MM.1S (cell line): ENCODE data around the gene KRTAP9-6.

Experiments used
- DNase-seq: peaks from one replicate; pipeline ENCODE4 v3.0.0-alpha.2; 2015
- H2AFZ ChIP-seq: fragments of 300-600 bp; sonication (generic); 2 replicates; pipeline ENCODE4 v1.6.0; 2016; ENCODE audit warnings: antibody characterized with exemption, low read length
- H3F3A ChIP-seq: fragments of 300-600 bp; sonication (generic); 2 replicates; pipeline ENCODE4 v1.6.1; 2016; ENCODE audit warnings: mild to moderate bottlenecking, antibody characterized with exemption, low read length, moderate library complexity, mixed read lengths; ENCODE audit not compliant: insufficient read depth
- H3K27ac ChIP-seq: fragments of 300-600 bp; sonication (generic); 2 replicates; pipeline ENCODE4 v1.5.1; 2016; ENCODE audit warnings: mild to moderate bottlenecking, low read length
- H3K27me3 ChIP-seq: fragments of 300-600 bp; sonication (generic); replicated peaks from 2 replicates; pipeline ENCODE4 v1.6.0; 2016; ENCODE audit warnings: low read length; ENCODE audit not compliant: insufficient read depth
- H3K36me3 ChIP-seq: fragments of 300-600 bp; sonication (generic); replicated peaks from 2 replicates; pipeline ENCODE4 v1.6.1; 2016; ENCODE audit warnings: mild to moderate bottlenecking, low read length, mixed read lengths; ENCODE audit not compliant: insufficient read depth
- H3K4me1 ChIP-seq: fragments of 300-600 bp; sonication (generic); 2 replicates; pipeline ENCODE4 v1.6.1; 2016; ENCODE audit warnings: low read length, mixed read lengths
- H3K4me2 ChIP-seq: fragments of 300-600 bp; sonication (generic); 2 replicates; pipeline ENCODE4 v1.6.0; 2016; ENCODE audit warnings: low read depth, low read length
- H3K4me3 ChIP-seq: fragments of 300-600 bp; sonication (generic); 2 replicates; pipeline ENCODE4 v1.5.1; 2016; ENCODE audit warnings: low read length, mixed read lengths
- H3K79me2 ChIP-seq: fragments of 300-600 bp; sonication (generic); 2 replicates; pipeline ENCODE4 v1.6.1; 2016; ENCODE audit warnings: mixed run types, low read length, mixed read lengths
- H3K9ac ChIP-seq: fragments of 300-600 bp; sonication (generic); 2 replicates; pipeline ENCODE4 v1.6.1; 2016; ENCODE audit warnings: low read length, mixed read lengths
- H3K9me2 ChIP-seq: fragments of 300-600 bp; sonication (generic); replicated peaks from 2 replicates; pipeline ENCODE4 v1.6.1; 2016; ENCODE audit warnings: mild to moderate bottlenecking, low read length, mixed read lengths; ENCODE audit not compliant: insufficient read depth
- H3K9me3 ChIP-seq: fragments of 300-600 bp; sonication (generic); replicated peaks from 2 replicates; pipeline ENCODE4 v1.6.1; 2016; ENCODE audit warnings: mild to moderate bottlenecking, low read length, mixed read lengths; ENCODE audit not compliant: insufficient read depth
- H4K20me1 ChIP-seq: fragments of 300-600 bp; sonication (generic); 2 replicates; pipeline ENCODE4 v1.6.1; 2016; ENCODE audit warnings: mild to moderate bottlenecking, low read length, moderate library complexity, mixed read lengths; ENCODE audit not compliant: insufficient read depth
- CTCF ChIP-seq: fragments of 300-600 bp; sonication (generic); IDR thresholded peaks from 2 replicates; pipeline ENCODE4 v1.5.1; 2016; ENCODE audit warnings: antibody characterized with exemption, low read length, mixed read lengths
- EZH2 ChIP-seq: fragments of 300-600 bp; sonication (generic); optimal IDR thresholded peaks from 2 replicates; pipeline ENCODE3; 2017; ENCODE audit warnings: low read depth, mild to moderate bottlenecking, antibody characterized with exemption, low read length, mixed read lengths
- EZH2phosphoT487 ChIP-seq: fragments of 300-600 bp; sonication (generic); IDR thresholded peaks from 2 replicates; pipeline ENCODE4 v1.6.1; 2018; ENCODE audit warnings: antibody characterized with exemption, low read length

The KRTAP9-6 gene

GRCh38 chr17:41284546-41284945, 19.4 kb downstream of the KRTAP9-6 start:
- Histone ChIP-seq H3K27ac (no peak overlapping the region), H3K27me3 (no peaks in the 10 kb centered on the region), H4K20me1 (no peaks in the 10 kb centered on the region), H3K4me2 (no peak overlapping the region), H3K79me2 (no peaks in the 10 kb centered on the region), H2AFZ (no peak overlapping the region), H3K9me2 (no peaks in the 10 kb centered on the region), H3K36me3 (no peaks in the 10 kb centered on the region), H3K4me3 (no peak overlapping the region), H3K9ac (no peak overlapping the region), H3F3A (no peaks in the 10 kb centered on the region), H3K4me1 (no peaks in the 10 kb centered on the region), H3K9me3 (no peaks in the 10 kb centered on the region)
- TF ChIP-seq EZH2, result no peak
- TF ChIP-seq CTCF, result no peak
- no peak for TF ChIP-seq EZH2phosphoT487
- DNase-seq, result no peak

DNA sequence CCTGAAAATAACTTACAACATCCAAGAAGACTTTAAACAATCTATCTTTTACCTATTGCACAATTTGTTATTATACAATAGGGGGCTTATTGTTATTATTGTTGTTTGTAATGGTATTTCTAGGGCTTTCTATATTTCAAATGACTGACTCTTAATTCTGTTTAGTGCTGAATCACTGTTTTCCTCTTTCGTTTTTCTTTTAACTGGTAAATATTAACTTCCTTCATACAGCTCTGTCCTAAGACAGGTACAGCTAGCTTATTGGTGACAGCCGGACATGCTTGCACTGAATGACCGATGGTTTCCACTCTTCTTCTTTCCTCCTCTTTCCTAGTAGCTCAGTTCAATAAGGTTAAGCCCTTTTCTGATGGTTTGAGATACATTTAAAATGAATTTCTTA, 21.9 kb downstream of the KRTAP9-6 start:
- Histone ChIP-seq H3K9me2 (no peaks in the 10 kb centered on the region), H3K36me3 (no peaks in the 10 kb centered on the region), H3K9me3 (no peaks in the 10 kb centered on the region), H3K27me3 (no peaks in the 10 kb centered on the region), H3K4me3 (no peak overlapping the region), H3K4me1 (no peaks in the 10 kb centered on the region), H3K9ac (no peak overlapping the region), H3K4me2 (no peak overlapping the region), H3K27ac (no peak overlapping the region), H3K79me2 (no peaks in the 10 kb centered on the region), H4K20me1 (no peaks in the 10 kb centered on the region), H2AFZ (no peak overlapping the region), H3F3A (no peaks in the 10 kb centered on the region)
- no peak for DNase-seq
- TF ChIP-seq EZH2phosphoT487, result no peak
- no peak for TF ChIP-seq CTCF
- no peak for TF ChIP-seq EZH2

- Histone ChIP-seq H2AFZ (no peak overlapping the region), H3K79me2 (no peaks in the 10 kb centered on the region), H3K36me3 (no peaks in the 10 kb centered on the region), H3K4me3 (no peak overlapping the region), H3K27me3 (no peaks in the 10 kb centered on the region), H3K9me3 (no peaks in the 10 kb centered on the region), H3F3A (no peaks in the 10 kb centered on the region), H3K4me2 (no peak overlapping the region), H3K4me1 (no peaks in the 10 kb centered on the region), H3K27ac (no peak overlapping the region), H4K20me1 (no peaks in the 10 kb centered on the region), H3K9me2 (no peaks in the 10 kb centered on the region), H3K9ac (no peak overlapping the region)
- TF ChIP-seq EZH2phosphoT487, result no peak
- TF ChIP-seq EZH2, result no peak
- TF ChIP-seq CTCF, result no peak
- DNase-seq, result no peak
Observed at GRCh38 chr17:41294016-41294415, 28.8 kb downstream of the KRTAP9-6 start.
